HEK293T (cell line): ENCODE data around the gene TMEM144.

ENCODE experiments used
- CTCF ChIA-PET: fragments of 350-600 bp; formaldehyde crosslinking; extraction: SDS; loops from one replicate; lab custom pipeline; 2021; ENCODE audit warnings: antibody characterized with exemption, inconsistent platforms; lab: Yijun Ruan, JAX
- POLR2A ChIA-PET: fragments of 350-600 bp; formaldehyde crosslinking; extraction: SDS; loops from one replicate; lab custom pipeline; 2020; ENCODE audit warnings: antibody characterized with exemption, inconsistent platforms; lab: Yijun Ruan, JAX
- DNase-seq: peaks from one replicate; pipeline ENCODE4 v3.0.0; 2012; ENCODE audit warnings: mixed read lengths; ENCODE audit errors: extremely low spot score
- ARNT ChIP-seq: fragments of 450-650 bp; IDR thresholded peaks from 2 replicates; pipeline ENCODE4 v1.6.1; 2017; ENCODE audit warnings: mild to moderate bottlenecking
- BHLHE40 ChIP-seq: fragments of 450-650 bp; IDR thresholded peaks from 2 replicates; pipeline ENCODE4 v1.6.1; 2016; ENCODE audit warnings: mild to moderate bottlenecking, moderate library complexity, borderline replicate concordance
- CTBP1 ChIP-seq: fragments of 450-650 bp; IDR thresholded peaks from 2 replicates; pipeline ENCODE4 v1.6.1; 2016; ENCODE audit warnings: borderline replicate concordance
- ELF4 ChIP-seq: fragments of 450-650 bp; IDR thresholded peaks from 2 replicates; pipeline ENCODE4 v1.6.1; 2017; ENCODE audit warnings: antibody characterized with exemption
- FOXA1 ChIP-seq: fragments of 450-650 bp; IDR thresholded peaks from 2 replicates; pipeline ENCODE4 v1.6.1; 2016; ENCODE audit warnings: mild to moderate bottlenecking
- FOXK2 ChIP-seq: fragments of 450-650 bp; IDR thresholded peaks from 2 replicates; pipeline ENCODE4 v1.6.1; 2016; ENCODE audit warnings: mild to moderate bottlenecking
- FOXM1 ChIP-seq: fragments of 450-650 bp; IDR thresholded peaks from 2 replicates; pipeline ENCODE4 v1.6.1; 2017; ENCODE audit warnings: mild to moderate bottlenecking, borderline replicate concordance
- HDGF ChIP-seq: fragments of 450-650 bp; IDR thresholded peaks from 2 replicates; pipeline ENCODE4 v1.6.1; 2017; ENCODE audit warnings: antibody characterized with exemption, borderline replicate concordance
- L3MBTL2 ChIP-seq: fragments of 450-650 bp; conservative IDR thresholded peaks from 2 replicates; pipeline ENCODE4 v1.6.1; 2016; ENCODE audit warnings: mild to moderate bottlenecking
- LEF1 ChIP-seq: fragments of 450-650 bp; IDR thresholded peaks from 2 replicates; pipeline ENCODE4 v1.6.1; 2017; ENCODE audit warnings: mild to moderate bottlenecking, borderline replicate concordance
- NFRKB ChIP-seq: fragments of 450-650 bp; IDR thresholded peaks from 2 replicates; pipeline ENCODE4 v1.6.1; 2016; ENCODE audit warnings: mild to moderate bottlenecking, moderate library complexity
- PKNOX1 ChIP-seq: fragments of 450-650 bp; IDR thresholded peaks from 2 replicates; pipeline ENCODE4 v1.6.1; 2016
- SP1 ChIP-seq: fragments of 450-650 bp; IDR thresholded peaks from 2 replicates; pipeline ENCODE4 v1.6.1; 2017
- SUZ12 ChIP-seq: fragments of 450-650 bp; IDR thresholded peaks from 2 replicates; pipeline ENCODE4 v1.6.1; 2016; ENCODE audit warnings: mild to moderate bottlenecking
- TARDBP ChIP-seq: fragments of 450-650 bp; IDR thresholded peaks from 2 replicates; pipeline ENCODE4 v1.6.1; 2016
- ZNF384 ChIP-seq: fragments of 450-650 bp; IDR thresholded peaks from 2 replicates; pipeline ENCODE4 v1.6.1; 2016

The TMEM144 gene

GRCh38 chr4:158201322-158201721 is 9.0 kb upstream of the TMEM144 start:
- no peak for DNase-seq
- CTCF ChIA-PET, result no interaction called here
- no peak for TF ChIP-seq L3MBTL2
- TF ChIP-seq FOXA1, result no peak
- TF ChIP-seq ELF4, result no peak
- no peak for TF ChIP-seq ARNT
- no peak for TF ChIP-seq ZNF384
- TF ChIP-seq FOXK2, result no peak
- TF ChIP-seq NFRKB, result no peak
- TF ChIP-seq FOXM1, result no peak
- TF ChIP-seq LEF1, result no peak
- TF ChIP-seq TARDBP, result no peak
- TF ChIP-seq BHLHE40, result no peak
- no peak for TF ChIP-seq SP1
- no peak for TF ChIP-seq PKNOX1
- no peak for TF ChIP-seq HDGF
- TF ChIP-seq SUZ12, result no peak
- POLR2A ChIA-PET, result interaction anchor here (0.9 kb wide), 1 partner anchor 9 kb away, joined by 7 read pairs; the partner anchor contains the start of gene TMEM144

GRCh38 chr4:158201876-158202275 is 8.4 kb upstream of the TMEM144 start:
- ChIA-PET CTCF (interaction anchor here (0.5 to 0.6 kb wide), 3 partner anchors 30 to 449 kb away, joined by 3 read pairs; no protein-coding TSS in a partner anchor), POLR2A (interaction anchor here (0.8 to 0.9 kb wide), 2 partner anchors 9 to 10 kb away, joined by 3 to 7 read pairs; partner anchors contain the start of gene TMEM144)
- DNase-seq, result no peak
- TF ChIP-seq SUZ12 (no peak), HDGF (no peak), L3MBTL2 (no peak), FOXK2 (no peak), ELF4 (no peak), SP1 (no peak), LEF1 (no peak), ARNT (no peak), CTBP1 (no peak), BHLHE40 (no peak), NFRKB (no peak), FOXM1 (no peak), FOXA1 (no peak)

GRCh38 chr4:158202481-158202880 is 7.8 kb upstream of the TMEM144 start:
- DNase-seq, result no peak
- no peak for TF ChIP-seq NFRKB
- no peak for TF ChIP-seq FOXA1
- TF ChIP-seq ZNF384, result no peak
- no peak for TF ChIP-seq SP1
- no peak for TF ChIP-seq FOXK2
- no peak for TF ChIP-seq ELF4
- TF ChIP-seq TARDBP, result no peak
- TF ChIP-seq FOXM1, result no peak
- TF ChIP-seq PKNOX1, result no peak
- ChIA-PET CTCF (interaction anchor here (0.5 to 0.7 kb wide), 4 partner anchors 10 to 449 kb away, joined by 3 to 6 read pairs (median 3); no protein-coding TSS in a partner anchor), POLR2A (interaction anchor here (0.8 to 0.9 kb wide), 2 partner anchors 8 to 9 kb away, joined by 3 to 7 read pairs; partner anchors contain the start of gene TMEM144)

- no peak for DNase-seq
- CTCF ChIA-PET, result no interaction called here
- TF ChIP-seq HDGF (no peak), TARDBP (no peak), PKNOX1 (no peak), FOXA1 (no peak), FOXK2 (no peak), BHLHE40 (no peak), ARNT (no peak), ZNF384 (no peak), ELF4 (no peak), L3MBTL2 (no peak), LEF1 (no peak), SP1 (no peak), NFRKB (no peak), FOXM1 (no peak)
- POLR2A ChIA-PET, result no interaction called here
Measured at GRCh38 chr4:158203436-158203835, 6.8 kb upstream of the TMEM144 start.

- CTCF ChIA-PET, result interaction anchor here (0.6 kb wide), 1 partner anchor 693 kb away, joined by 3 read pairs; no protein-coding TSS in a partner anchor
- POLR2A ChIA-PET, result no interaction called here
- TF ChIP-seq L3MBTL2, result no peak
- TF ChIP-seq PKNOX1, result no peak
- TF ChIP-seq ARNT, result no peak
- TF ChIP-seq ZNF384, result no peak
- no peak for TF ChIP-seq HDGF
- TF ChIP-seq CTBP1, result no peak
- TF ChIP-seq BHLHE40, result no peak
- no peak for TF ChIP-seq TARDBP
- no peak for TF ChIP-seq FOXA1
- TF ChIP-seq SUZ12, result no peak
- TF ChIP-seq SP1, result no peak
- no peak for TF ChIP-seq NFRKB
- no peak for TF ChIP-seq ELF4
- no peak for DNase-seq
Measured at GRCh38 chr4:158203929-158204328, 6.4 kb upstream of the TMEM144 start.
